Endodermal cell (in vitro differentiated cells): Measurements from ENCODE around the gene ING5. TPM values are rescaled to one million over a fixed set of nuclear protein-coding genes. Genes with fewer than 3 reads are reported as not detected.
"Not testable (repeated sequence)": the region's sequence is repeated elsewhere in the genome, so short reads cannot be mapped to it uniquely, and the experiment has no call there.

Experiments used
- DNase-seq: peaks from one replicate; pipeline ENCODE4 v3.0.0-alpha.2; 2017
- H3K27ac ChIP-seq: 2 replicates; pipeline ENCODE4 v1.5.1; 2013; ENCODE audit warnings: mild to moderate bottlenecking, low read depth, low read length, moderate library complexity
- H3K27me3 ChIP-seq: 2 replicates; pipeline ENCODE4 v1.6.1; 2013; ENCODE audit warnings: mild to moderate bottlenecking, low read length, moderate library complexity; ENCODE audit not compliant: insufficient read depth, control insufficient read depth, poor library complexity, severe bottlenecking
- H3K36me3 ChIP-seq: 2 replicates; pipeline ENCODE4 v1.7.0; 2013; ENCODE audit warnings: mild to moderate bottlenecking, low read length, moderate library complexity; ENCODE audit not compliant: control insufficient read depth, insufficient read depth
- H3K4me1 ChIP-seq: one replicate; pipeline ENCODE4 v1.7.0; 2013; ENCODE audit warnings: low read length; ENCODE audit not compliant: control insufficient read depth, insufficient read depth
- H3K4me3 ChIP-seq: 2 replicates; pipeline ENCODE4 v1.5.1; 2013; ENCODE audit warnings: mild to moderate bottlenecking, low read length, moderate library complexity
- H3K9ac ChIP-seq: 2 replicates; pipeline ENCODE4 v1.6.1; 2013; ENCODE audit warnings: mild to moderate bottlenecking, low read length, moderate library complexity; ENCODE audit not compliant: poor library complexity, severe bottlenecking; ENCODE audit errors: extremely low read depth
- H3K9me3 ChIP-seq: 2 replicates; pipeline ENCODE4 v1.6.1; 2013; ENCODE audit warnings: mild to moderate bottlenecking, low read length, moderate library complexity; ENCODE audit not compliant: control insufficient read depth
- H3K27ac Mint-ChIP-seq: 2 replicates; pipeline ENCODE4 v1.8.0; 2020; ENCODE audit warnings: mixed read lengths
- H3K27me3 Mint-ChIP-seq: 2 replicates; pipeline ENCODE4 v1.8.0; 2021; ENCODE audit warnings: mild to moderate bottlenecking, mixed read lengths; ENCODE audit not compliant: insufficient read depth
- H3K36me3 Mint-ChIP-seq: 2 replicates; pipeline ENCODE4 v1.8.0; 2020; ENCODE audit warnings: low read depth, mixed read lengths
- H3K4me1 Mint-ChIP-seq: 2 replicates; pipeline ENCODE4 v1.8.0; 2020; ENCODE audit warnings: mixed read lengths
- H3K4me3 Mint-ChIP-seq: 2 replicates; pipeline ENCODE4 v1.8.0; 2020; ENCODE audit warnings: mild to moderate bottlenecking, moderate library complexity, mixed read lengths
- H3K9me3 Mint-ChIP-seq: 2 replicates; pipeline ENCODE4 v1.8.0; 2020; ENCODE audit warnings: mild to moderate bottlenecking, mixed read lengths
- WGBS, 2 experiments: methylation state at CpG; one replicate each; pipeline versions ENCODE4 v1.1.5 to v1.1.7; 2013; ENCODE audit warnings: missing lambda C conversion rate in 2 of 2, mixed read lengths in 1 of 2; ENCODE audit not compliant: insufficient coverage in 1 of 2, insufficient read length in 1 of 2; 5-methylcytosine and 5-hydroxymethylcytosine counted together
- total RNA-seq, 2 donors: library from RNA; stranded (reverse); fragmentation: NEBNext Ultra II Directional in 1 of 2; extraction: Animal tissue kit (Norgen Biotek cat#: 25700) in 1 of 2; gene quantifications; 2 replicates in 1 of 2; 3 replicates in 1 of 2; pipeline ENCODE4 v1.2.1, GENCODE V29; 2021
- TF ChIP-seq, protein P1 (sequence below): fragments of 200-600 bp; sonication (generic); conservative IDR thresholded peaks from 2 replicates; pipeline ENCODE4 v1.5.0; 2021; ENCODE audit warnings: antibody characterized with exemption, mild to moderate bottlenecking

Gene ING5
- total RNA-seq, 2 donors from 2014 or later: 44.9 to 53.1 TPM

- Mint-ChIP-seq H3K27ac (no peak overlapping the region), H3K36me3 (peaks cover 33% of the 10 kb centered on the region), H3K27me3 (no peaks in the 10 kb centered on the region), H3K4me1 (no peaks in the 10 kb centered on the region), H3K9me3 (peaks cover 15% of the 10 kb centered on the region), H3K4me3 (no peak overlapping the region)
- DNase-seq: no peak
- Histone ChIP-seq H3K9ac (no peak overlapping the region), H3K4me3 (no peak overlapping the region), H3K27me3 (no peaks in the 10 kb centered on the region), H3K36me3 (peaks cover 23% of the 10 kb centered on the region), H3K27ac (no peak overlapping the region), H3K4me1 (no peaks in the 10 kb centered on the region), H3K9me3 (peaks cover 7% of the 10 kb centered on the region)
- TF ChIP-seq, protein P1, sequence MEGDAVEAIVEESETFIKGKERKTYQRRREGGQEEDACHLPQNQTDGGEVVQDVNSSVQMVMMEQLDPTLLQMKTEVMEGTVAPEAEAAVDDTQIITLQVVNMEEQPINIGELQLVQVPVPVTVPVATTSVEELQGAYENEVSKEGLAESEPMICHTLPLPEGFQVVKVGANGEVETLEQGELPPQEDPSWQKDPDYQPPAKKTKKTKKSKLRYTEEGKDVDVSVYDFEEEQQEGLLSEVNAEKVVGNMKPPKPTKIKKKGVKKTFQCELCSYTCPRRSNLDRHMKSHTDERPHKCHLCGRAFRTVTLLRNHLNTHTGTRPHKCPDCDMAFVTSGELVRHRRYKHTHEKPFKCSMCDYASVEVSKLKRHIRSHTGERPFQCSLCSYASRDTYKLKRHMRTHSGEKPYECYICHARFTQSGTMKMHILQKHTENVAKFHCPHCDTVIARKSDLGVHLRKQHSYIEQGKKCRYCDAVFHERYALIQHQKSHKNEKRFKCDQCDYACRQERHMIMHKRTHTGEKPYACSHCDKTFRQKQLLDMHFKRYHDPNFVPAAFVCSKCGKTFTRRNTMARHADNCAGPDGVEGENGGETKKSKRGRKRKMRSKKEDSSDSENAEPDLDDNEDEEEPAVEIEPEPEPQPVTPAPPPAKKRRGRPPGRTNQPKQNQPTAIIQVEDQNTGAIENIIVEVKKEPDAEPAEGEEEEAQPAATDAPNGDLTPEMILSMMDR: no peak
- WGBS, 2 experiments: 94% methylated on average over 9 to 28 of the region's 28 CpGs
Measured at GRCh38 chr2:241742320-241742939, 40.6 kb downstream of the ING5 start.

DNA sequence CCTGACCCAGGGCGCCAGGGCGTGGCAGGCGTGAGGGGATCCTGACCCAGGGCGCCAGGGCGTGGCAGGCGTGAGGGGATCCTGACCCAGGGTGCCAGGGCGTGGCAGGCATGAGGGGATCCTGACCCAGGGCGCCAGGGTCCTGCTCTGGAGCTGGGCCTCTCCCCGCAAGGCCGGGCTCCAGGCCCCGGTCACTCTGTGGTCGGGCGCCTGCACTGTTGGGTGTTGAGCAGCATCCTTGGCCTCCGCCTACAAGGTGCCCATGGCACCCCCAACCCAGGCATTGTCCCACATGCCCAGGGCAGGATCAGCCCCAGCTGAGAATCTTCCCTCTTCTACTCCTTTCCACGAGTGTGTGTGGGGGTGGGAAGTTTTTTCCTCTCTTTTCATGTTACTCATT, 41.2 kb downstream of the ING5 start:
- H3K4me1 Mint-ChIP-seq, H3K27ac ChIP-seq: not testable (repeated sequence)

GRCh38 chr2:241743620-241744019, 41.8 kb downstream of the ING5 start:
- TF ChIP-seq, protein P1: no peak
- H3K9me3 ChIP-seq: peaks cover 7% of the 10 kb centered on the region
- no peaks in the 10 kb centered on the region for H3K27me3 ChIP-seq
- Mint-ChIP-seq H3K4me1 (no peaks in the 10 kb centered on the region), H3K27ac (no peak overlapping the region), H3K36me3 (peaks cover 33% of the 10 kb centered on the region), H3K4me3 (no peak overlapping the region), H3K27me3 (no peaks in the 10 kb centered on the region), H3K9me3 (peaks cover 15% of the 10 kb centered on the region)
- H3K36me3 ChIP-seq: peaks cover 23% of the 10 kb centered on the region
- WGBS, 2 experiments: 94 to 95% methylated on average over 12 to 16 of the region's 16 CpGs
- no peak for DNase-seq
- H3K4me3 ChIP-seq: no peak overlapping the region
- H3K4me1 ChIP-seq: no peaks in the 10 kb centered on the region
- H3K9ac ChIP-seq: no peak overlapping the region
- H3K27ac ChIP-seq: no peak overlapping the region

More for the DNA sequence above, 41.2 kb downstream of the ING5 start:
- not testable (repeated sequence) for H3K4me3 ChIP-seq, H3K27me3 Mint-ChIP-seq, H3K4me3 Mint-ChIP-seq, H3K9me3 ChIP-seq, DNase-seq, H3K27me3 ChIP-seq, H3K27ac Mint-ChIP-seq, H3K9ac ChIP-seq, H3K4me1 ChIP-seq
- Mint-ChIP-seq H3K36me3 (peaks cover 33% of the 10 kb centered on the region), H3K9me3 (peaks cover 15% of the 10 kb centered on the region)
- H3K36me3 ChIP-seq: peaks cover 23% of the 10 kb centered on the region
- 93 to 94% methylated on average over 8 to 14 of the region's 15 CpGs for WGBS, 2 experiments
